Skin of body (tissue), 2 donors: Measurements from ENCODE around the gene HDGFL3. TPM values are rescaled to one million over a fixed set of nuclear protein-coding genes. Genes with fewer than 3 reads are reported as not detected.
"Not testable (repeated sequence)": the region's sequence is repeated elsewhere in the genome, so short reads cannot be mapped to it uniquely, and the experiment has no call there.

Experiments
- DNase-seq: peaks from one replicate; lab custom pipeline; 2025; lab: John Stamatoyannopoulos, UW
- total RNA-seq: library from RNA; depleted of rRNA; stranded (reverse); fragments of >200 nt; gene quantifications from one replicate; pipeline ENCODE4 v1.2.3, GENCODE V29; 2014

Gene HDGFL3
- total RNA-seq, 1 donor from 2014 or later = 11.7 TPM

GRCh38 chr15:83194528-83194927 is 13.1 kb downstream of the HDGFL3 start:
- no peak for DNase-seq

GRCh38 chr15:83193721-83194120 is 13.9 kb downstream of the HDGFL3 start:
- no peak for DNase-seq

GRCh38 chr15:83192742-83193141 is 14.9 kb downstream of the HDGFL3 start:
- DNase-seq = no peak

GRCh38 chr15:83190450-83190849 is 17.2 kb downstream of the HDGFL3 start:
- no peak for DNase-seq

GRCh38 chr15:83185561-83185960 is 22.1 kb downstream of the HDGFL3 start:
- DNase-seq = no peak

- no peak for DNase-seq
Measured at GRCh38 chr15:83178869-83179325, 28.7 kb downstream of the HDGFL3 start.

- DNase-seq = no peak
Measured at GRCh38 chr15:83178390-83178789, 29.2 kb downstream of the HDGFL3 start.

GRCh38 chr15:83174891-83175290 is 32.7 kb downstream of the HDGFL3 start:
- DNase-seq = no peak

- no peak for DNase-seq
Measured at GRCh38 chr15:83170474-83171165, 37.0 kb downstream of the HDGFL3 start.

GRCh38 chr15:83169576-83169975 is 38.0 kb downstream of the HDGFL3 start:
- not testable (repeated sequence) for DNase-seq

- no peak for DNase-seq
Measured at GRCh38 chr15:83166830-83167229, 40.8 kb downstream of the HDGFL3 start.

GRCh38 chr15:83166218-83166617 is 41.4 kb downstream of the HDGFL3 start:
- no peak for DNase-seq

- DNase-seq = no peak
Measured at GRCh38 chr15:83164771-83165404, 42.7 kb downstream of the HDGFL3 start.

- DNase-seq = no peak
Measured at GRCh38 chr15:83164111-83164770, 43.4 kb downstream of the HDGFL3 start.

- DNase-seq = no peak
Measured at GRCh38 chr15:83163032-83163431, 44.6 kb downstream of the HDGFL3 start.

GRCh38 chr15:83160741-83161140 is 46.9 kb downstream of the HDGFL3 start:
- DNase-seq = no peak

- no peak for DNase-seq
Measured at GRCh38 chr15:83158393-83158792, 49.2 kb downstream of the HDGFL3 start.

GRCh38 chr15:83155942-83156341 is 51.7 kb downstream of the HDGFL3 start:
- no peak for DNase-seq

GRCh38 chr15:83153288-83153687 is 54.3 kb downstream of the HDGFL3 start:
- no peak for DNase-seq

- no peak for DNase-seq
Measured at GRCh38 chr15:83144771-83145170, 62.9 kb downstream of the HDGFL3 start.

GRCh38 chr15:83142151-83142550 is 65.5 kb downstream of the HDGFL3 start:
- not testable (repeated sequence) for DNase-seq

- no peak for DNase-seq
Measured at GRCh38 chr15:83132861-83133523, 74.6 kb downstream of the HDGFL3 start.
